Liver (tissue), 9 donors: ENCODE results near the gene ARHGEF28. TPM values are rescaled to one million over a fixed set of nuclear protein-coding genes. Genes with fewer than 3 reads are reported as not detected.

Experiments
- DNase-seq: peaks from one replicate; pipeline ENCODE4 v3.0.0-alpha.2; 2017; ENCODE audit warnings: low spot score
- H3K27ac ChIP-seq, 2 donors: one replicate each; pipeline ENCODE4 v1.7.0; 2013; ENCODE audit warnings: inconsistent platforms in 2 of 2, low read length in 2 of 2, control low read depth in 1 of 2, low read depth in 1 of 2, mild to moderate bottlenecking in 1 of 2
- H3K27me3 ChIP-seq, 4 donors: one replicate each; pipeline versions ENCODE4 v1.6.1 to v1.7.0; 2013; ENCODE audit warnings: low read length in 3 of 4, inconsistent platforms in 1 of 4, mild to moderate bottlenecking in 1 of 4, moderate library complexity in 1 of 4; ENCODE audit not compliant: control insufficient read depth in 4 of 4, insufficient read depth in 4 of 4
- H3K36me3 ChIP-seq, 4 donors: one replicate each; pipeline versions ENCODE4 v1.6.1 to v1.7.0; 2013; ENCODE audit warnings: low read length in 3 of 4, mild to moderate bottlenecking in 3 of 4, low read depth in 1 of 4, moderate library complexity in 1 of 4; ENCODE audit not compliant: control insufficient read depth in 4 of 4, insufficient read depth in 3 of 4
- H3K4me1 ChIP-seq, 4 donors: one replicate each; pipeline versions ENCODE4 v1.6.1 to v1.7.0; 2013; ENCODE audit warnings: low read length in 3 of 4, mild to moderate bottlenecking in 3 of 4, moderate library complexity in 1 of 4; ENCODE audit not compliant: control insufficient read depth in 4 of 4, insufficient read depth in 4 of 4
- H3K4me3 ChIP-seq, 3 donors: one replicate each; pipeline versions ENCODE4 v1.6.1 to v1.7.0; 2013; ENCODE audit warnings: low read length in 3 of 3, control low read depth in 1 of 3, low read depth in 1 of 3, mild to moderate bottlenecking in 1 of 3
- H3K9ac ChIP-seq, 2 donors: one replicate each; pipeline ENCODE4 v1.7.0; 2013; ENCODE audit warnings: low read length in 2 of 2, mild to moderate bottlenecking in 2 of 2, moderate library complexity in 2 of 2, control low read depth in 1 of 2, low read depth in 1 of 2
- H3K9me3 ChIP-seq, 4 donors: one replicate each; pipeline versions ENCODE4 v1.6.1 to v1.7.0; 2013; ENCODE audit warnings: low read length in 3 of 4; ENCODE audit not compliant: control insufficient read depth in 4 of 4
- EGR1 ChIP-seq, 2 donors: IDR thresholded peaks; 2 replicates each; pipeline ENCODE4 v1.6.1; 2016 to 2018; ENCODE audit warnings: antibody characterized with exemption in 2 of 2, low read depth in 2 of 2
- FOXA1 ChIP-seq: IDR thresholded peaks from 2 replicates; pipeline ENCODE4 v1.6.1; 2016; ENCODE audit warnings: antibody characterized with exemption
- FOXA2 ChIP-seq: IDR thresholded peaks from 2 replicates; pipeline ENCODE4 v1.6.1; 2016; ENCODE audit warnings: antibody characterized with exemption
- HNF4A ChIP-seq, 2 donors: conservative IDR thresholded peaks; 2 replicates each; pipeline ENCODE4 v1.6.1; 2016; ENCODE audit warnings: antibody characterized with exemption in 2 of 2, mild to moderate bottlenecking in 2 of 2
- HNF4G ChIP-seq: IDR thresholded peaks from 2 replicates; pipeline ENCODE4 v1.6.1; 2016; ENCODE audit warnings: antibody characterized with exemption
- JUND ChIP-seq, 2 donors: IDR thresholded peaks; 2 replicates each; pipeline ENCODE4 v1.6.1; 2016; ENCODE audit warnings: antibody characterized with exemption in 2 of 2
- MAX ChIP-seq: IDR thresholded peaks from 2 replicates; pipeline ENCODE4 v1.6.1; 2016; ENCODE audit warnings: antibody characterized with exemption
- NR2F2 ChIP-seq: IDR thresholded peaks from 2 replicates; pipeline ENCODE4 v1.6.1; 2016; ENCODE audit warnings: antibody characterized with exemption
- RAD21 ChIP-seq, 2 donors: IDR thresholded peaks; 2 replicates each; pipeline ENCODE4 v1.6.1; 2016; ENCODE audit warnings: antibody characterized with exemption in 2 of 2, mild to moderate bottlenecking in 2 of 2
- RXRA ChIP-seq, 2 donors: IDR thresholded peaks; 2 replicates each; pipeline ENCODE4 v1.6.1; 2017 to 2018; ENCODE audit warnings: antibody characterized with exemption in 2 of 2, mild to moderate bottlenecking in 1 of 2
- SP1 ChIP-seq: IDR thresholded peaks from 2 replicates; pipeline ENCODE4 v1.6.1; 2018; ENCODE audit warnings: antibody characterized with exemption, mild to moderate bottlenecking
- TAF1 ChIP-seq: conservative IDR thresholded peaks from 2 replicates; pipeline ENCODE4 v1.6.1; 2016; ENCODE audit warnings: antibody characterized with exemption, mild to moderate bottlenecking
- YY1 ChIP-seq: IDR thresholded peaks from 2 replicates; pipeline ENCODE4 v1.6.1; 2016; ENCODE audit warnings: antibody characterized with exemption, mild to moderate bottlenecking
- WGBS: extraction: QIAGEN DNeasy Blood & Tissue Kit; methylation state at CpG from one replicate; pipeline ENCODE4 v1.1.7; 2013; 5-methylcytosine and 5-hydroxymethylcytosine counted together
- polyA plus RNA-seq, 2 donors: library from polyadenylated mRNA; stranded (reverse) in 1 of 2; unstranded in 1 of 2; fragments of 200-250 nt in 1 of 2; fragments of >200 nt in 1 of 2; fragmentation: Nextera tagmentation in 1 of 2; extraction: Ambion mirVana in 1 of 2; gene quantifications; one replicate each; pipeline versions ENCODE4 v1.2.1 to v1.2.3, GENCODE V29; 2013 to 2015
- total RNA-seq, 2 donors: library from RNA; depleted of rRNA; stranded (reverse); fragments of >200 nt; gene quantifications; one replicate each; pipeline ENCODE4 v1.2.3, GENCODE V29; 2014
- TF ChIP-seq, protein P1 (sequence below): fragments of 150-350 bp; IDR thresholded peaks from 2 replicates; pipeline ENCODE4 v1.5.1; 2017; ENCODE audit warnings: improper control_type of control experiment, low read depth, low read length; ENCODE audit not compliant: missing input control
- TF ChIP-seq, protein P2 (sequence below): IDR thresholded peaks from 2 replicates; pipeline ENCODE4 v1.6.1; 2016; ENCODE audit warnings: antibody characterized with exemption
- TF ChIP-seq, protein P3 (sequence below): IDR thresholded peaks from 2 replicates; pipeline ENCODE4 v1.6.1; 2016; ENCODE audit warnings: antibody characterized with exemption, mild to moderate bottlenecking
- TF ChIP-seq, protein P4 (sequence below): IDR thresholded peaks from 2 replicates; pipeline ENCODE4 v1.6.1; 2016; ENCODE audit warnings: antibody characterized with exemption
- donor health status: healthy.
- donor health status: healthy.
- donor health status: healthy.
- donor health status: healthy.
- donor health status: healthy.

Gene ARHGEF28
- total and polyA plus RNA-seq, 4 donors = 1.6 to 13.9 (median 3.6) TPM

- no peak for DNase-seq
- Histone ChIP-seq H3K27ac (no peak overlapping the region), H3K4me1 (no peaks in the 10 kb centered on the region), H3K27me3 (no peaks in the 10 kb centered on the region), H3K9ac (no peak overlapping the region), H3K4me3 (no peak overlapping the region), H3K9me3 (peaks cover 0 to 5% (median 2%) of the 10 kb centered on the region in 4 donors), H3K36me3 (no peaks in the 10 kb centered on the region)
- TF ChIP-seq SP1 (no peak), EGR1 (IDR thresholded peaks at IDR 0.05; ENCODE audit: low read depth in 2 of 2) (no peak), RXRA (IDR thresholded peaks at IDR 0.05) (no peak), HNF4G (no peak), FOXA1 (no peak), RAD21 (IDR thresholded peaks at IDR 0.05) (no peak), MAX (no peak), JUND (IDR thresholded peaks at IDR 0.05) (no peak), NR2F2 (no peak), FOXA2 (no peak), HNF4A (conservative IDR thresholded peaks at IDR 0.05) (no peak)
- TF ChIP-seq, protein P1, sequence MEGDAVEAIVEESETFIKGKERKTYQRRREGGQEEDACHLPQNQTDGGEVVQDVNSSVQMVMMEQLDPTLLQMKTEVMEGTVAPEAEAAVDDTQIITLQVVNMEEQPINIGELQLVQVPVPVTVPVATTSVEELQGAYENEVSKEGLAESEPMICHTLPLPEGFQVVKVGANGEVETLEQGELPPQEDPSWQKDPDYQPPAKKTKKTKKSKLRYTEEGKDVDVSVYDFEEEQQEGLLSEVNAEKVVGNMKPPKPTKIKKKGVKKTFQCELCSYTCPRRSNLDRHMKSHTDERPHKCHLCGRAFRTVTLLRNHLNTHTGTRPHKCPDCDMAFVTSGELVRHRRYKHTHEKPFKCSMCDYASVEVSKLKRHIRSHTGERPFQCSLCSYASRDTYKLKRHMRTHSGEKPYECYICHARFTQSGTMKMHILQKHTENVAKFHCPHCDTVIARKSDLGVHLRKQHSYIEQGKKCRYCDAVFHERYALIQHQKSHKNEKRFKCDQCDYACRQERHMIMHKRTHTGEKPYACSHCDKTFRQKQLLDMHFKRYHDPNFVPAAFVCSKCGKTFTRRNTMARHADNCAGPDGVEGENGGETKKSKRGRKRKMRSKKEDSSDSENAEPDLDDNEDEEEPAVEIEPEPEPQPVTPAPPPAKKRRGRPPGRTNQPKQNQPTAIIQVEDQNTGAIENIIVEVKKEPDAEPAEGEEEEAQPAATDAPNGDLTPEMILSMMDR = no peak
- TF ChIP-seq, protein P2, sequence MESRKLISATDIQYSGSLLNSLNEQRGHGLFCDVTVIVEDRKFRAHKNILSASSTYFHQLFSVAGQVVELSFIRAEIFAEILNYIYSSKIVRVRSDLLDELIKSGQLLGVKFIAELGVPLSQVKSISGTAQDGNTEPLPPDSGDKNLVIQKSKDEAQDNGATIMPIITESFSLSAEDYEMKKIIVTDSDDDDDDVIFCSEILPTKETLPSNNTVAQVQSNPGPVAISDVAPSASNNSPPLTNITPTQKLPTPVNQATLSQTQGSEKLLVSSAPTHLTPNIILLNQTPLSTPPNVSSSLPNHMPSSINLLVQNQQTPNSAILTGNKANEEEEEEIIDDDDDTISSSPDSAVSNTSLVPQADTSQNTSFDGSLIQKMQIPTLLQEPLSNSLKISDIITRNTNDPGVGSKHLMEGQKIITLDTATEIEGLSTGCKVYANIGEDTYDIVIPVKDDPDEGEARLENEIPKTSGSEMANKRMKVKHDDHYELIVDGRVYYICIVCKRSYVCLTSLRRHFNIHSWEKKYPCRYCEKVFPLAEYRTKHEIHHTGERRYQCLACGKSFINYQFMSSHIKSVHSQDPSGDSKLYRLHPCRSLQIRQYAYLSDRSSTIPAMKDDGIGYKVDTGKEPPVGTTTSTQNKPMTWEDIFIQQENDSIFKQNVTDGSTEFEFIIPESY = no peak
- TF ChIP-seq, protein P3, sequence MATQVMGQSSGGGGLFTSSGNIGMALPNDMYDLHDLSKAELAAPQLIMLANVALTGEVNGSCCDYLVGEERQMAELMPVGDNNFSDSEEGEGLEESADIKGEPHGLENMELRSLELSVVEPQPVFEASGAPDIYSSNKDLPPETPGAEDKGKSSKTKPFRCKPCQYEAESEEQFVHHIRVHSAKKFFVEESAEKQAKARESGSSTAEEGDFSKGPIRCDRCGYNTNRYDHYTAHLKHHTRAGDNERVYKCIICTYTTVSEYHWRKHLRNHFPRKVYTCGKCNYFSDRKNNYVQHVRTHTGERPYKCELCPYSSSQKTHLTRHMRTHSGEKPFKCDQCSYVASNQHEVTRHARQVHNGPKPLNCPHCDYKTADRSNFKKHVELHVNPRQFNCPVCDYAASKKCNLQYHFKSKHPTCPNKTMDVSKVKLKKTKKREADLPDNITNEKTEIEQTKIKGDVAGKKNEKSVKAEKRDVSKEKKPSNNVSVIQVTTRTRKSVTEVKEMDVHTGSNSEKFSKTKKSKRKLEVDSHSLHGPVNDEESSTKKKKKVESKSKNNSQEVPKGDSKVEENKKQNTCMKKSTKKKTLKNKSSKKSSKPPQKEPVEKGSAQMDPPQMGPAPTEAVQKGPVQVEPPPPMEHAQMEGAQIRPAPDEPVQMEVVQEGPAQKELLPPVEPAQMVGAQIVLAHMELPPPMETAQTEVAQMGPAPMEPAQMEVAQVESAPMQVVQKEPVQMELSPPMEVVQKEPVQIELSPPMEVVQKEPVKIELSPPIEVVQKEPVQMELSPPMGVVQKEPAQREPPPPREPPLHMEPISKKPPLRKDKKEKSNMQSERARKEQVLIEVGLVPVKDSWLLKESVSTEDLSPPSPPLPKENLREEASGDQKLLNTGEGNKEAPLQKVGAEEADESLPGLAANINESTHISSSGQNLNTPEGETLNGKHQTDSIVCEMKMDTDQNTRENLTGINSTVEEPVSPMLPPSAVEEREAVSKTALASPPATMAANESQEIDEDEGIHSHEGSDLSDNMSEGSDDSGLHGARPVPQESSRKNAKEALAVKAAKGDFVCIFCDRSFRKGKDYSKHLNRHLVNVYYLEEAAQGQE = no peak
Observed at GRCh38 chr5:73940026-73940425, 314.0 kb downstream of the ARHGEF28 start.

GRCh38 chr5:73940801-73941200, 314.8 kb downstream of the ARHGEF28 start:
- Histone ChIP-seq H3K9ac (no peak overlapping the region), H3K9me3 (peaks cover 0 to 5% (median 2%) of the 10 kb centered on the region in 4 donors), H3K27ac (no peak overlapping the region), H3K4me3 (no peak overlapping the region), H3K27me3 (no peaks in the 10 kb centered on the region), H3K36me3 (no peaks in the 10 kb centered on the region), H3K4me1 (no peaks in the 10 kb centered on the region)
- DNase-seq = no peak
- 68% methylated on average over 3 of the region's 3 CpGs for WGBS
- TF ChIP-seq FOXA1 (no peak), JUND (IDR thresholded peaks at IDR 0.05) (no peak), HNF4G (no peak), MAX (no peak), TAF1 (no peak), SP1 (no peak), RAD21 (IDR thresholded peaks at IDR 0.05) (no peak), RXRA (IDR thresholded peaks at IDR 0.05) (no peak), HNF4A (conservative IDR thresholded peaks at IDR 0.05) (no peak), YY1 (no peak)
- TF ChIP-seq, protein P4, sequence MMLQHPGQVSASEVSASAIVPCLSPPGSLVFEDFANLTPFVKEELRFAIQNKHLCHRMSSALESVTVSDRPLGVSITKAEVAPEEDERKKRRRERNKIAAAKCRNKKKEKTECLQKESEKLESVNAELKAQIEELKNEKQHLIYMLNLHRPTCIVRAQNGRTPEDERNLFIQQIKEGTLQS = no peak
